KOPT-K1 (cell line): ENCODE measurements around the gene OR1K1.

Experiments used
- H3K27ac ChIP-seq: fragments of 200-600 bp; sonication (generic); 2 replicates; pipeline ENCODE4 v1.5.1; 2016; ENCODE audit warnings: antibody characterized with exemption, mild to moderate bottlenecking, low read depth, low read length; ENCODE audit not compliant: poor library complexity, severe bottlenecking
- H3K36me3 ChIP-seq: fragments of 200-600 bp; sonication (generic); 2 replicates; pipeline ENCODE4 v1.5.1; 2017; ENCODE audit warnings: antibody characterized with exemption, mild to moderate bottlenecking, low read length, moderate library complexity; ENCODE audit not compliant: insufficient read depth
- H3K9me3 ChIP-seq: fragments of 200-600 bp; sonication (generic); 2 replicates; pipeline ENCODE4 v1.5.1; 2017; ENCODE audit warnings: antibody characterized with exemption, low read length, mild to moderate bottlenecking; ENCODE audit not compliant: insufficient read depth, poor library complexity, severe bottlenecking

Gene OR1K1, protein sequence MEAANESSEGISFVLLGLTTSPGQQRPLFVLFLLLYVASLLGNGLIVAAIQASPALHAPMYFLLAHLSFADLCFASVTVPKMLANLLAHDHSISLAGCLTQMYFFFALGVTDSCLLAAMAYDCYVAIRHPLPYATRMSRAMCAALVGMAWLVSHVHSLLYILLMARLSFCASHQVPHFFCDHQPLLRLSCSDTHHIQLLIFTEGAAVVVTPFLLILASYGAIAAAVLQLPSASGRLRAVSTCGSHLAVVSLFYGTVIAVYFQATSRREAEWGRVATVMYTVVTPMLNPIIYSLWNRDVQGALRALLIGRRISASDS

GRCh38 chr9:122800066-122801060, at the start of gene OR1K1:
OR1K1 (plus strand) TSS chr9:122800123; CDS start chr9:122800123, 0 bp downstream.
- Histone ChIP-seq H3K36me3 (no peaks in the 10 kb centered on the region), H3K9me3 (no peaks in the 10 kb centered on the region), H3K27ac (no peak within 1 kb of the TSS)

DNA sequence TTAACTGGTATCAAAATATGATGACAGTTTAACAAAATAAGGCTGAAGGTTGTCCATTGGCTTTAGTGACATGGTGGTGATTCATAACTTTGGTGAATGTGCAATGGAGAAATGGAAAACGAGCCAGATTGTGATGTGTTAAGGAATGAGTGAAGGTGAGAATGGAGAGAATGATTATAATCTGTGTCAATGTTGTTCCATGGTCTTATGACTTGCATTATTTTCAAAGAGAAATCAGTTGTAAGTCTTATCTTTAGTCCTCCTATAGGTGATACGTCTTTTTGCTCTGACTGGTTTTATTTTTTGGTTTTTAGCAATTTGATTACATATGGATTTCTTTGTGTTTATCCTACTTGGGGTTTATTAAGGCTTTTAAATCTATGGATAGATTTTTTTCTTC, 45.1 kb upstream of the OR1K1 start:
- no peaks in the 10 kb centered on the region for H3K9me3 ChIP-seq
- H3K36me3 ChIP-seq, result no peaks in the 10 kb centered on the region
- H3K27ac ChIP-seq, result no peak overlapping the region

- Histone ChIP-seq H3K27ac (no peak overlapping the region), H3K36me3 (no peaks in the 10 kb centered on the region), H3K9me3 (no peaks in the 10 kb centered on the region)
Measured at GRCh38 chr9:122767817-122768216, 32.1 kb upstream of the OR1K1 start.

DNA sequence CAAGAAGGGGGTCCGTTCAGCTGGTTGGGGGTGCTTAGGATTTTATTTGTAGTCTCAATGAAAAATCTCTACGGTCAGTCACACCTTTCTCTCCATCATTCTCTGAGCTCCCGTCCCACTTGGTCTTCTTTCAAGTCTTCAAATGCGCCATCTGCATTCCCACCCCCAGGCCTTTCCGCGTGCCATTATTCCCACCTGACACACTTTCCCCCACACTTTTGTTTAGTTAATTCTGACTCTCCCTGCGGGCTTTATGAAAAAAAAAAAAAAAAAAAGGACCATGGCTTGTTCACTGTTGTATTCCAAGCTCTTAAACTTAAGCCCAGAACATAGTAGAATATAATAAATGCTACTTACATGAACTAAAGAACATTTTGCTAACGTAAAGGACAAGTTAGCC, 22.9 kb upstream of the OR1K1 start:
- Histone ChIP-seq H3K36me3 (no peaks in the 10 kb centered on the region), H3K9me3 (no peaks in the 10 kb centered on the region), H3K27ac (no peak overlapping the region)

DNA sequence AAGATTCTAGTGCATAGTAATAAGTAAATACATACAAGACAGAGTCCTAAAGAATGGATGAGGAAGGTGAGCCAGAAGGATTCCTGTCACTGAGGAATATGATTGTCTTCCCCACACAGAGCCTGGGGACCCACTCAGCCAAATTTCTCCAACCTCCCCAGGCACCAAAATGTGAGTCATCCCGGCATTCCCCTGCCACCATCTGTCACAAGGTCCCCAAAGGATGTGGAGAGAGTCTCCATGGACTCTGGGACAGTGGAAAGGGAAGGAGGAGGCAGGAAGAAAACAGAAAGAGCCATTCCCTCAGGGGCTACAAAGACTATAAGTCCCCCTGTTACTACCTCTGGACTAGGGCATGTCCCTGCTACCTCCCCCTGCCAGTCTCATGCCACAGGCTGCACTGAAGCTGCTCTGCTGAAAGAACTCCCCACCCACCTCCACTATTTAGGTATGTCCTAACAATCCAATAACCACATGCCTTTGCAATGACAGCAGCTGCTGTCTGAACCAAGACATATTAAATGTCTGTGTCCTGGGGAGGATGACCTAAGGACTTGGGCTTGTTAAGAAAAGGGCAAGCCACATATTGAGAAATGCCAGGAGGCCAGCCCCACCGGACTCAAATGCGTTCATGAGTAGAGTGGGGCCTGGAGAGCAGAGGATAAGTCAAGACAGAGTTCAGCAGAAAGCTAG, 21.8 kb upstream of the OR1K1 start:
- Histone ChIP-seq H3K27ac (no peak overlapping the region), H3K9me3 (no peaks in the 10 kb centered on the region), H3K36me3 (no peaks in the 10 kb centered on the region)

DNA sequence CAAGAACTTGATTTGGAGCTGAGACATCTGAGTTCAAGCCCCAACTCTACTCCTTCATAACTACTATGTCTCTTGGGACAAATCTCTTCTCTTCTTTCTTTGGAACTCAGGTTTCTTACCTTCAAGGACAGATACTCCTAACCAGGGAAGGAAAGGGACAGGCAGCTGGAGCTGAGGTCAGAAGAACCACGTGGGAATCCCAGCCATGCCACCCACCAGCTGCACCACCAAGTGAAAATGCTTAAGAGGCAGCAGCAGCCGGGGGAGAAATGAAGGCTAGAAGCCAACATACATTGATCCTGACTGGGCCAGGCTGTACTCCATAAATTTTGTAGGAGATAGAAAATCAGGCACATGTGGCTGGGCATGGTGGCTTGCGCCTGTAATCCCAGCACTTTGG, 20.7 kb upstream of the OR1K1 start:
- H3K36me3 ChIP-seq, result no peaks in the 10 kb centered on the region
- H3K9me3 ChIP-seq, result no peaks in the 10 kb centered on the region
- no peak overlapping the region for H3K27ac ChIP-seq

GRCh38 chr9:122780026-122780425, 19.9 kb upstream of the OR1K1 start:
- no peaks in the 10 kb centered on the region for H3K36me3 ChIP-seq
- H3K9me3 ChIP-seq, result no peaks in the 10 kb centered on the region
- no peak overlapping the region for H3K27ac ChIP-seq

DNA sequence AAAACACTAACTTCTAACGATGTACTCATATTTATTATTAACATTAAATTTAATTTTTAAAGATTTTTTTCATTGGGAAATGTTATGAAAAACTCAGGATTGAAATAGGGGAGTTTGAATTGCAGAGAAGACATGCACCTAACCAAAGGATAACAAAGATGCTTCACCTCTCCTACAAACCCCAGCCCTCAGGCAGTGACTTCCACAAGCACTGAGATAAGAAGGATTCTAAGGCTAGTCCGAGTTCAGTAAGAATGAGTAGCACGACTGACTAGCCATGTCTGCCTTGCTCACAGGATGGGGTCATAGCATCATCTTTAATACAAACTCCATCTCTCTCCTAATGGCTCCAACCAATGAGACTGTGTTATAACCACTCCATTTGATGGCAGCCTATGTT, 18.3 kb upstream of the OR1K1 start:
- H3K27ac ChIP-seq, result no peak overlapping the region
- H3K9me3 ChIP-seq, result no peaks in the 10 kb centered on the region
- no peaks in the 10 kb centered on the region for H3K36me3 ChIP-seq

DNA sequence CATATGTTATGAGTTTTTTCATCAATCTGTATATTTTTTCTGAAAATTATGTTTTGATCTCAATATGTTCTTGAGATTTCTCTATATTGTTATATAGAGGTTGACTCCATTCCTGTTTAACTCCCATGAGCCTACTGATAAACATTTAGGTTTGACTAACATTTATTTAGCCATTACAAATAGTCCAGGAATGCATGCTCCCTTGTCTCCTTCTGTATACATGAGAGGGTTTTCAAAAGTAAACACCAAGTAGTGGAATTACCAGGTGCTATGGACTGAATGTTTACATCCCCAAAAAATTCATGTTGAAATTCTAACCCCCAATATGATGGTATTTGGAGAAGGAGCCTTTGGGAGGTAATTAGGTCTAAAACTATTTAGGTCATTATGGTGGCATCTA, 14.7 kb upstream of the OR1K1 start:
- no peaks in the 10 kb centered on the region for H3K9me3 ChIP-seq
- no peaks in the 10 kb centered on the region for H3K36me3 ChIP-seq
- no peak overlapping the region for H3K27ac ChIP-seq

GRCh38 chr9:122786338-122786737, 13.6 kb upstream of the OR1K1 start:
- Histone ChIP-seq H3K36me3 (no peaks in the 10 kb centered on the region), H3K27ac (no peak overlapping the region), H3K9me3 (no peaks in the 10 kb centered on the region)

DNA sequence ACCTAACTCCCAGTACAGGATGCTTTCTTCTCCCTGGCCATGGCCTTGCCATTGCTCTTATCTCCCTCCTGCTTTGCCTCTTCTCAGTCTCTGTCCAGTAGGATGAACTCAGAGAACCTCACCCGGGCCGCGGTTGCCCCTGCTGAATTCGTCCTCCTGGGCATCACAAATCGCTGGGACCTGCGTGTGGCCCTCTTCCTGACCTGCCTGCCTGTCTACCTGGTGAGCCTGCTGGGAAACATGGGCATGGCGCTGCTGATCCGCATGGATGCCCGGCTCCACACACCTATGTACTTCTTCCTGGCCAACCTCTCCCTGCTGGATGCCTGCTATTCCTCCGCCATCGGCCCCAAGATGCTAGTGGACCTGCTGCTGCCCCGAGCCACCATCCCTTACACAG, 11.1 kb upstream of the OR1K1 start, which contains the start of gene OR5C1:
OR5C1 (plus strand) TSS at position 103 of the 400 bp plus-strand sequence; CDS start at position 103, 0 bp downstream.
- no peaks in the 10 kb centered on the region for H3K36me3 ChIP-seq
- no peak within 1 kb of the TSS for H3K27ac ChIP-seq
- no peaks in the 10 kb centered on the region for H3K9me3 ChIP-seq

- no peaks in the 10 kb centered on the region for H3K9me3 ChIP-seq
- no peak overlapping the region for H3K27ac ChIP-seq
- H3K36me3 ChIP-seq, result no peaks in the 10 kb centered on the region
Measured at GRCh38 chr9:122789256-122790046, 10.5 kb upstream of the OR1K1 start.

- no peaks in the 10 kb centered on the region for H3K36me3 ChIP-seq
- no peaks in the 10 kb centered on the region for H3K9me3 ChIP-seq
- H3K27ac ChIP-seq, result no peak overlapping the region
Measured at GRCh38 chr9:122791872-122792669, 7.9 kb upstream of the OR1K1 start.
